ENCODE results near the gene PTER. TPM values are rescaled to one million over a fixed set of nuclear protein-coding genes. Genes with fewer than 3 reads are reported as not detected.
A peak's percentile ranks its signal among the peaks of the same experiment; 100 is the strongest.

The PTER gene
- polyA plus RNA-seq, 2 of the 4 experiments (the other 2 are of a cell fraction), result 13.2 to 34.5 TPM

- TF ChIP-seq USF2 (IDR thresholded peaks at IDR 0.05), result no peak
- TF ChIP-seq JUNB (IDR thresholded peaks at IDR 0.05), result no peak
- TF ChIP-seq RAD21 (conservative IDR thresholded peaks at IDR 0.05 in 1 of 2, IDR thresholded peaks at IDR 0.05 in 1 of 2), result no peak
- TF ChIP-seq HOXB5 (CRISPR knock-in tag; IDR thresholded peaks at IDR 0.05), result no peak
These were observed 12.6 kb downstream of the PTER start (continued) for GRCh38 chr10:16449454-16449853.

- peak overlapping the region; percentile 51 for H3K4me2 ChIP-seq
- POLR2A ChIA-PET, result no interaction called here
- DNase-seq (ENCODE audit: low read depth in 1 of 2, low spot score in 1 of 2) (no peak), ATAC-seq (no peak), FAIRE-seq (no peak)
- 90% methylated on average over 6 of the region's 6 CpGs for WGBS (ENCODE audit: missing lambda C conversion rate)
- no peak overlapping the region for H3K27ac ChIP-seq
- H3K4me3 ChIP-seq, result no peak overlapping the region
- CTCF ChIA-PET, result no interaction called here
- H3K9me3 ChIP-seq, result no peaks in the 10 kb centered on the region
- no peak for TF ChIP-seq ATOH8 (CRISPR knock-in tag; IDR thresholded peaks at IDR 0.05; ENCODE audit: low read depth)
- TF ChIP-seq NR3C1 (IDR thresholded peaks at IDR 0.05), result no peak
- TF ChIP-seq GATA3 (IDR thresholded peaks at IDR 0.05; ENCODE audit: borderline replicate concordance), result no peak
- H3K4me1 ChIP-seq, result peaks cover 18% of the 10 kb centered on the region
These were observed 21.6 kb downstream of the PTER start for GRCh38 chr10:16458166-16458955.

- Histone ChIP-seq H3K4me3 (no peak overlapping the region), H3K4me1 (peaks cover 18% of the 10 kb centered on the region), H3K27ac (no peak overlapping the region), H3K9me3 (no peaks in the 10 kb centered on the region), H3K4me2 (peak overlapping the region; percentile 51)
- DNase-seq (ENCODE audit: low read depth in 1 of 2, low spot score in 1 of 2) (no peak), FAIRE-seq (no peak), ATAC-seq (no peak)
- CTCF ChIA-PET, result no interaction called here
- TF ChIP-seq MAX (IDR thresholded peaks at IDR 0.05) (no peak), ZC3H11A (IDR thresholded peaks at IDR 0.05) (peak; percentile 34), RCOR1 (IDR thresholded peaks at IDR 0.05; ENCODE audit: low read depth, low read length) (no peak), ELK1 (IDR thresholded peaks at IDR 0.05; ENCODE audit: low read depth, low read length) (no peak), MAZ (IDR thresholded peaks at IDR 0.05; ENCODE audit: borderline replicate concordance, low read depth, low read length) (no peak), CBX2 (IDR thresholded peaks at IDR 0.05; ENCODE audit: borderline replicate concordance, low read depth) (no peak)
- POLR2A ChIA-PET, result no interaction called here
- WGBS (ENCODE audit: missing lambda C conversion rate), result 78% methylated on average over 7 of the region's 7 CpGs
These were observed 22.7 kb downstream of the PTER start for GRCh38 chr10:16459423-16459939.

- POLR2A ChIA-PET, result no interaction called here
- Histone ChIP-seq H3K9me3 (no peaks in the 10 kb centered on the region), H3K4me3 (no peak overlapping the region), H3K27ac (peak overlapping the region in 1 of 2 experiments; percentile 32; a peak in 1 of 6 replicates), H3K4me1 (peaks cover 16% of the 10 kb centered on the region; the same call in 2 of the 3 replicates), H3K4me2 (no peak overlapping the region)
- 93% methylated on average over 1 of the region's 1 CpG for WGBS (ENCODE audit: missing lambda C conversion rate)
- DNase-seq (ENCODE audit: low read depth in 1 of 2, low spot score in 1 of 2), result no peak
- CTCF ChIA-PET, result interaction anchor here (0.6 kb wide), 1 partner anchor 11 kb away, joined by 3 read pairs; no protein-coding TSS in a partner anchor
- ATAC-seq, result no peak
- FAIRE-seq, result no peak
- TF ChIP-seq JUN (IDR thresholded peaks at IDR 0.05) (no peak), REST (IDR thresholded peaks at IDR 0.05) (no peak), CTCF (IDR thresholded peaks at IDR 0.05) (no peak), FOSB (CRISPR knock-in tag; IDR thresholded peaks at IDR 0.05) (no peak), ELK1 (IDR thresholded peaks at IDR 0.05; ENCODE audit: low read depth, low read length) (no peak), HOXB5 (CRISPR knock-in tag; IDR thresholded peaks at IDR 0.05) (no peak), ESRRA (IDR thresholded peaks at IDR 0.05; ENCODE audit: borderline replicate concordance, low read length) (no peak), GATA3 (IDR thresholded peaks at IDR 0.05; ENCODE audit: borderline replicate concordance) (no peak), HDAC2 (IDR thresholded peaks at IDR 0.05) (no peak), MAFK (IDR thresholded peaks at IDR 0.05; ENCODE audit: partially characterized antibody) (no peak)
These were observed 29.2 kb downstream of the PTER start for GRCh38 chr10:16466001-16466400.

All from A549 (cell line).